Measurements from ENCODE around the gene NUDT5.

DNA sequence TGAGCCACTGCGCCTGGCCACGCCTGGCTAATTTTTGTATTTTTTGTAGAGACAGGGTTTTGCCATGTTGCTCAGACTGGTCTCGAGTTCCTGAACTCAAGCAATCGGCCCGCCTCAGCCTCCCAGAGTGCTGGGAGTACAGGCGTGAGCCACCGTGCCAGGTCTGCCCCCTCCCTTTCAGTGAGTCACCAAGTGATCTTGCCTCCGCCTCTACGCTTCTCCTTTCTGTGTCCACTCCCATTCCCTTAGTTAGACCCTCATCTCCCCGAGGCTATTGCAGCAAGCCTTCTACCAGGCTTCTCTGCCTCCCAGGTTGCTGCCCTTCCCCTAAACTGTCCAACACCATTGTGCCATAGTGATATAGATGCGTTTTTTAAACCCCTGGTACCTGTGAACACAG, 33.2 kb upstream of the NUDT5 start:
- TF ChIP-seq, protein P1, sequence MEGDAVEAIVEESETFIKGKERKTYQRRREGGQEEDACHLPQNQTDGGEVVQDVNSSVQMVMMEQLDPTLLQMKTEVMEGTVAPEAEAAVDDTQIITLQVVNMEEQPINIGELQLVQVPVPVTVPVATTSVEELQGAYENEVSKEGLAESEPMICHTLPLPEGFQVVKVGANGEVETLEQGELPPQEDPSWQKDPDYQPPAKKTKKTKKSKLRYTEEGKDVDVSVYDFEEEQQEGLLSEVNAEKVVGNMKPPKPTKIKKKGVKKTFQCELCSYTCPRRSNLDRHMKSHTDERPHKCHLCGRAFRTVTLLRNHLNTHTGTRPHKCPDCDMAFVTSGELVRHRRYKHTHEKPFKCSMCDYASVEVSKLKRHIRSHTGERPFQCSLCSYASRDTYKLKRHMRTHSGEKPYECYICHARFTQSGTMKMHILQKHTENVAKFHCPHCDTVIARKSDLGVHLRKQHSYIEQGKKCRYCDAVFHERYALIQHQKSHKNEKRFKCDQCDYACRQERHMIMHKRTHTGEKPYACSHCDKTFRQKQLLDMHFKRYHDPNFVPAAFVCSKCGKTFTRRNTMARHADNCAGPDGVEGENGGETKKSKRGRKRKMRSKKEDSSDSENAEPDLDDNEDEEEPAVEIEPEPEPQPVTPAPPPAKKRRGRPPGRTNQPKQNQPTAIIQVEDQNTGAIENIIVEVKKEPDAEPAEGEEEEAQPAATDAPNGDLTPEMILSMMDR (IDR thresholded peaks at IDR 0.05): no peak
- TF ChIP-seq POLR2AphosphoS5 (IDR thresholded peaks at IDR 0.05; ENCODE audit: insufficient read depth in 1 of 2, low read depth in 1 of 2): no peak

Data from vagina (tissue), 2 donors.